IMR-90 (cell line): Measurements from ENCODE around the gene SLC5A11. TPM values are rescaled to one million over a fixed set of nuclear protein-coding genes. Genes with fewer than 3 reads are reported as not detected.

ENCODE experiments used
- ATAC-seq: fragments of 200-7000 bp; cut with Tn5 transposase; 2 replicates; pipeline ENCODE4 v1.9.1; 2020; ENCODE audit warnings: low read depth, mild to moderate bottlenecking, moderate library complexity
- BruUV-seq: library from RNA; stranded (reverse); fragments of 400-500 nt; replicated peaks from 2 replicates; lab custom pipeline; 2021; lab: Mats Ljungman, UMichigan
- CTCF ChIA-PET: fragments of 300-600 bp; formaldehyde crosslinking; extraction: SDS; loops from one replicate; lab custom pipeline; 2021; ENCODE audit warnings: antibody characterized with exemption; lab: Yijun Ruan, JAX
- POLR2A ChIA-PET: fragments of 300-600 bp; sonication (Branson Sonifier 250); formaldehyde crosslinking; loops from one replicate; lab custom pipeline; 2022; ENCODE audit warnings: antibody characterized with exemption; ENCODE audit not compliant: unreplicated experiment; lab: Charles Lee
- DNase-seq: peaks from one replicate; pipeline ENCODE4 v3.0.0; 2013
- H2AFZ ChIP-seq: replicated peaks from 2 replicates; pipeline ENCODE3; 2013; ENCODE audit warnings: low read length, mild to moderate bottlenecking; ENCODE audit not compliant: poor library complexity
- H2AK5ac ChIP-seq: 2 replicates; pipeline ENCODE4 v1.6.1; 2013; ENCODE audit warnings: low read depth, low read length, inconsistent platforms
- H2AK9ac ChIP-seq: replicated peaks from 2 replicates; pipeline ENCODE3; 2013; ENCODE audit warnings: mild to moderate bottlenecking, low read depth, low read length, moderate library complexity; ENCODE audit not compliant: poor library complexity
- H2BK120ac ChIP-seq: 2 replicates; pipeline ENCODE4 v1.6.1; 2013; ENCODE audit warnings: low read depth, low read length, inconsistent platforms
- H2BK15ac ChIP-seq: 3 replicates; pipeline ENCODE4 v1.6.1; 2013; ENCODE audit warnings: low read depth, low read length, inconsistent platforms
- H2BK20ac ChIP-seq: 2 replicates; pipeline ENCODE4 v1.6.1; 2013; ENCODE audit warnings: low read depth, mild to moderate bottlenecking, inconsistent platforms, low read length, moderate library complexity
- H2BK5ac ChIP-seq: 2 replicates; pipeline ENCODE4 v1.6.1; 2013; ENCODE audit warnings: mild to moderate bottlenecking, low read depth, low read length, inconsistent platforms; ENCODE audit not compliant: poor library complexity, severe bottlenecking
- H3K14ac ChIP-seq: replicated peaks from 2 replicates; pipeline ENCODE4 v1.6.1; 2013; ENCODE audit warnings: low read depth, low read length, inconsistent platforms
- H3K18ac ChIP-seq: 2 replicates; pipeline ENCODE4 v1.6.1; 2013; ENCODE audit warnings: low read depth, low read length, control low read depth
- H3K23ac ChIP-seq: 2 replicates; pipeline ENCODE4 v1.6.1; 2013; ENCODE audit warnings: low read depth, low read length, inconsistent platforms
- H3K27ac ChIP-seq: 2 replicates; pipeline ENCODE4 v1.5.1; 2013; ENCODE audit warnings: mild to moderate bottlenecking, control low read depth, low read length; ENCODE audit not compliant: insufficient read depth
- H3K27me3 ChIP-seq: 2 replicates; pipeline ENCODE4 v1.6.1; 2013; ENCODE audit warnings: low read length; ENCODE audit not compliant: control insufficient read depth, insufficient read depth
- H3K36me3 ChIP-seq: 2 replicates; pipeline ENCODE4 v1.6.1; 2013; ENCODE audit warnings: low read length, mixed read lengths; ENCODE audit not compliant: control insufficient read depth, insufficient read depth
- H3K4ac ChIP-seq: 2 replicates; pipeline ENCODE4 v1.6.1; 2013; ENCODE audit warnings: low read depth, low read length, inconsistent platforms
- H3K4me1 ChIP-seq: 2 replicates; pipeline ENCODE4 v1.6.1; 2013; ENCODE audit warnings: low read length, mixed read lengths; ENCODE audit not compliant: control insufficient read depth, insufficient read depth
- H3K4me2 ChIP-seq: 2 replicates; pipeline ENCODE4 v1.6.1; 2013; ENCODE audit warnings: low read depth, mild to moderate bottlenecking, control low read depth, low read length, moderate library complexity
- H3K4me3 ChIP-seq: 2 replicates; pipeline ENCODE4 v1.5.1; 2013; ENCODE audit warnings: low read depth, mild to moderate bottlenecking, control low read depth, low read length, moderate library complexity; ENCODE audit not compliant: insufficient read depth
- H3K56ac ChIP-seq: 2 replicates; pipeline ENCODE4 v1.6.1; 2013; ENCODE audit warnings: low read length, inconsistent platforms; ENCODE audit not compliant: insufficient read depth; ENCODE audit errors: extremely low read depth
- H3K79me1 ChIP-seq, 2 experiments: 2 replicates each; pipeline ENCODE4 v1.6.1; 2013; ENCODE audit warnings: low read length in 2 of 2, inconsistent platforms in 1 of 2, low read depth in 1 of 2
- H3K9ac ChIP-seq: 2 replicates; pipeline ENCODE4 v1.6.1; 2013; ENCODE audit warnings: low read depth, low read length, control low read depth
- H3K9me1 ChIP-seq: 2 replicates; pipeline ENCODE4 v1.6.1; 2013; ENCODE audit warnings: low read length, inconsistent platforms; ENCODE audit not compliant: insufficient read depth
- H3K9me3 ChIP-seq: 2 replicates; pipeline ENCODE4 v1.6.1; 2013; ENCODE audit warnings: low read length; ENCODE audit not compliant: control insufficient read depth, insufficient read depth
- H4K20me1 ChIP-seq: 2 replicates; pipeline ENCODE4 v1.6.1; 2013; ENCODE audit warnings: low read length, inconsistent platforms; ENCODE audit not compliant: insufficient read depth
- H4K5ac ChIP-seq: 2 replicates; pipeline ENCODE4 v1.6.1; 2013; ENCODE audit warnings: mild to moderate bottlenecking, low read depth, low read length, control low read depth
- H4K8ac ChIP-seq, 2 experiments: 2 replicates each; pipeline ENCODE4 v1.6.1; 2013; ENCODE audit warnings: low read depth in 2 of 2, low read length in 2 of 2, control low read depth in 1 of 2, inconsistent platforms in 1 of 2
- H4K91ac ChIP-seq: 2 replicates; pipeline ENCODE4 v1.6.1; 2013; ENCODE audit warnings: low read depth, low read length, inconsistent platforms; ENCODE audit not compliant: insufficient read depth
- ELK1 ChIP-seq: fragments of 150-350 bp; IDR thresholded peaks from 2 replicates; pipeline ENCODE4 v1.6.1; 2016; ENCODE audit warnings: low read depth, mild to moderate bottlenecking, low read length, moderate library complexity, borderline replicate concordance
- FOS ChIP-seq: fragments of 150-350 bp; IDR thresholded peaks from 2 replicates; pipeline ENCODE4 v1.6.1; 2016; ENCODE audit warnings: low read depth, low read length
- MAZ ChIP-seq: IDR thresholded peaks from 2 replicates; pipeline ENCODE4 v1.6.1; 2012; ENCODE audit warnings: low read depth, mild to moderate bottlenecking, low read length, improper control_type of control experiment, moderate library complexity, borderline replicate concordance
- MXI1 ChIP-seq: IDR thresholded peaks from 2 replicates; pipeline ENCODE4 v1.6.1; 2012; ENCODE audit warnings: low read depth, mild to moderate bottlenecking, low read length, moderate library complexity, borderline replicate concordance
- NFE2L2 ChIP-seq: fragments of 150-350 bp; IDR thresholded peaks from 2 replicates; pipeline ENCODE4 v1.6.1; 2016; ENCODE audit warnings: low read depth, mild to moderate bottlenecking, low read length
- POLR2A ChIP-seq: IDR thresholded peaks from 2 replicates; pipeline ENCODE4 v1.6.1; 2012; ENCODE audit warnings: mild to moderate bottlenecking, low read depth, low read length
- RAD21 ChIP-seq: IDR thresholded peaks from 2 replicates; pipeline ENCODE4 v1.6.1; 2012; ENCODE audit warnings: low read length, improper control_type of control experiment
- SMC3 ChIP-seq: fragments of 150-350 bp; IDR thresholded peaks from 2 replicates; pipeline ENCODE4 v1.6.1; 2016; ENCODE audit warnings: low read depth, mild to moderate bottlenecking, antibody characterized with exemption, low read length, moderate library complexity
- WGBS, 2 experiments: methylation state at CpG; one replicate each; pipeline versions ENCODE4 v1.1.5 to v1.1.7; 2013; ENCODE audit warnings: missing lambda C conversion rate in 2 of 2; ENCODE audit not compliant: insufficient read length in 1 of 2; ENCODE audit errors: extremely low coverage in 2 of 2; 5-methylcytosine and 5-hydroxymethylcytosine counted together
- dilution Hi-C: fragments of 300-500 bp; cut with HindIII; formaldehyde crosslinking; loops from one replicate; pipeline ENCODE4 v1.14.3; 2018; ENCODE audit warnings: low sequenced_read_pairs; ENCODE audit not compliant: unreplicated experiment
- in situ Hi-C: fragments of 300-500 bp; cut with MboI; formaldehyde crosslinking; loops from 3 replicates; pipeline ENCODE4 v1.14.3; 2019; ENCODE audit warnings: low sequenced_read_pairs, inconsistent platforms, mixed read lengths
- intact Hi-C: fragments of 100-400 bp; cut with micrococcal nuclease; formaldehyde crosslinking; loops from 2 replicates; pipeline ENCODE4 v1.10.0; 2022
- polyA plus RNA-seq, 3 experiments: library from polyadenylated mRNA; depleted of rRNA; stranded (reverse); fragments of >200 nt; gene quantifications; 2 replicates each; pipeline ENCODE4 v1.2.3, GENCODE V29; 2012; ENCODE audit warnings: low replicate concordance in 1 of 3
- total RNA-seq: library from RNA; depleted of rRNA; stranded (reverse); fragments of >200 nt; gene quantifications from 2 replicates; pipeline ENCODE4 v1.2.3, GENCODE V29; 2012
- TF ChIP-seq, protein P1 (sequence below): conservative IDR thresholded peaks from 2 replicates; pipeline ENCODE4 v1.5.1; 2012; ENCODE audit warnings: mild to moderate bottlenecking, low read depth, low read length, improper control_type of control experiment

The SLC5A11 gene
- total and polyA plus RNA-seq, 2 of the 4 experiments (the other 2 are of a cell fraction), result under 0.01 TPM; not detected in 1

GRCh38 chr16:24955975-24956731 is 110.4 kb downstream of the SLC5A11 start:
- H3K4ac ChIP-seq, result no peak overlapping the region
- H3K9me3 ChIP-seq, result no peaks in the 10 kb centered on the region
- no peak overlapping the region for H3K56ac ChIP-seq
- peaks cover 71% of the 10 kb centered on the region for H3K36me3 ChIP-seq
- H3K18ac ChIP-seq, result no peak overlapping the region
- no peak overlapping the region for H2BK20ac ChIP-seq
- no CpG with 5 or more reads among the region's 11 CpGs for WGBS, 2 experiments
- dilution Hi-C loops, result no loop called here
- no peaks in the 10 kb centered on the region for H3K27me3 ChIP-seq
- no peak overlapping the region for H2AK5ac ChIP-seq
- H3K23ac ChIP-seq, result no peak overlapping the region
- H2AK9ac ChIP-seq, result no peak overlapping the region
- no peak for DNase-seq
- H4K5ac ChIP-seq, result no peak overlapping the region
- no peak overlapping the region for H2BK120ac ChIP-seq
- H4K91ac ChIP-seq, result no peak overlapping the region
- TF ChIP-seq POLR2A (no peak), MXI1 (no peak), ELK1 (no peak), FOS (no peak), SMC3 (no peak), RAD21 (no peak), MAZ (no peak), NFE2L2 (no peak)
- TF ChIP-seq, protein P1, sequence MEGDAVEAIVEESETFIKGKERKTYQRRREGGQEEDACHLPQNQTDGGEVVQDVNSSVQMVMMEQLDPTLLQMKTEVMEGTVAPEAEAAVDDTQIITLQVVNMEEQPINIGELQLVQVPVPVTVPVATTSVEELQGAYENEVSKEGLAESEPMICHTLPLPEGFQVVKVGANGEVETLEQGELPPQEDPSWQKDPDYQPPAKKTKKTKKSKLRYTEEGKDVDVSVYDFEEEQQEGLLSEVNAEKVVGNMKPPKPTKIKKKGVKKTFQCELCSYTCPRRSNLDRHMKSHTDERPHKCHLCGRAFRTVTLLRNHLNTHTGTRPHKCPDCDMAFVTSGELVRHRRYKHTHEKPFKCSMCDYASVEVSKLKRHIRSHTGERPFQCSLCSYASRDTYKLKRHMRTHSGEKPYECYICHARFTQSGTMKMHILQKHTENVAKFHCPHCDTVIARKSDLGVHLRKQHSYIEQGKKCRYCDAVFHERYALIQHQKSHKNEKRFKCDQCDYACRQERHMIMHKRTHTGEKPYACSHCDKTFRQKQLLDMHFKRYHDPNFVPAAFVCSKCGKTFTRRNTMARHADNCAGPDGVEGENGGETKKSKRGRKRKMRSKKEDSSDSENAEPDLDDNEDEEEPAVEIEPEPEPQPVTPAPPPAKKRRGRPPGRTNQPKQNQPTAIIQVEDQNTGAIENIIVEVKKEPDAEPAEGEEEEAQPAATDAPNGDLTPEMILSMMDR, result no peak
- no TSS peak for BruUV-seq
- no peak overlapping the region for H2BK5ac ChIP-seq
- ChIA-PET CTCF (no interaction called here), POLR2A (no interaction called here)
- H2AFZ ChIP-seq, result no peak overlapping the region
- in situ Hi-C loops, result no loop called here
- H3K4me3 ChIP-seq, result no peak overlapping the region
- H3K9me1 ChIP-seq, result peaks cover 7% of the 10 kb centered on the region; the same call in 1 of the 2 replicates
- ATAC-seq, result no peak
- H3K79me1 ChIP-seq, result peaks cover 17 to 54% of the 10 kb centered on the region in 2 experiments
- H3K9ac ChIP-seq, result no peak overlapping the region
- intact Hi-C loops, result no loop called here
- H4K20me1 ChIP-seq, result no peaks in the 10 kb centered on the region
- no peak overlapping the region for H2BK15ac ChIP-seq
- H3K4me1 ChIP-seq, result no peaks in the 10 kb centered on the region
- H3K14ac ChIP-seq, result no peak overlapping the region
- H3K4me2 ChIP-seq, result no peak overlapping the region
- H3K27ac ChIP-seq, result no peak overlapping the region
- no peak overlapping the region for H4K8ac ChIP-seq
